Type B pancreatic cell (in vitro differentiated cells): Measurements from ENCODE around the gene CERT1. TPM values are rescaled to one million over a fixed set of nuclear protein-coding genes. Genes with fewer than 3 reads are reported as not detected.

Experiments used
- DNase-seq: peaks from one replicate; pipeline ENCODE4 v3.0.0; 2021; ENCODE audit warnings: mixed read lengths; ENCODE audit not compliant: unreplicated experiment; ENCODE audit errors: extremely low spot score
- H3K27ac Mint-ChIP-seq: 2 replicates; pipeline ENCODE4 v1.8.0; 2021; ENCODE audit warnings: mild to moderate bottlenecking, mixed read lengths
- H3K27me3 Mint-ChIP-seq: 2 replicates; pipeline ENCODE4 v1.8.0; 2021; ENCODE audit warnings: mixed read lengths
- H3K36me3 Mint-ChIP-seq: 2 replicates; pipeline ENCODE4 v1.8.0; 2021; ENCODE audit warnings: mixed read lengths
- H3K4me1 Mint-ChIP-seq: one replicate; pipeline ENCODE4 v1.8.0; 2021; ENCODE audit warnings: mixed read lengths; ENCODE audit not compliant: unreplicated experiment
- H3K4me3 Mint-ChIP-seq: 2 replicates; pipeline ENCODE4 v1.8.0; 2021; ENCODE audit warnings: mild to moderate bottlenecking, mixed read lengths
- H3K9me3 Mint-ChIP-seq: 2 replicates; pipeline ENCODE4 v1.8.0; 2021; ENCODE audit warnings: mixed read lengths
- CTCF ChIP-seq: fragments of 200-600 bp; sonication (generic); conservative IDR thresholded peaks from 2 replicates; pipeline ENCODE4 v1.5.0; 2021; ENCODE audit warnings: antibody characterized with exemption, mild to moderate bottlenecking
- total RNA-seq: library from RNA; stranded (reverse); gene quantifications from 2 replicates; pipeline ENCODE4 v1.2.1, GENCODE V29; 2021; ENCODE audit warnings: low replicate concordance

Gene CERT1
- total RNA-seq, 1 donor from 2014 or later: 55.6 TPM

- H3K27me3 Mint-ChIP-seq: no peaks in the 10 kb centered on the region
- no peak overlapping the region for H3K27ac Mint-ChIP-seq
- H3K4me1 Mint-ChIP-seq: no peaks in the 10 kb centered on the region
- peaks cover 25% of the 10 kb centered on the region for H3K9me3 Mint-ChIP-seq
- TF ChIP-seq CTCF: no peak
- peaks cover 66% of the 10 kb centered on the region for H3K36me3 Mint-ChIP-seq
- no peak overlapping the region for H3K4me3 Mint-ChIP-seq
- DNase-seq: no peak
Measured at GRCh38 chr5:75484605-75485004, 26.8 kb downstream of the CERT1 start.

GRCh38 chr5:75482482-75482881, 28.9 kb downstream of the CERT1 start:
- no peak for DNase-seq
- Mint-ChIP-seq H3K36me3 (peaks cover 52% of the 10 kb centered on the region), H3K27me3 (no peaks in the 10 kb centered on the region), H3K9me3 (peaks cover 21% of the 10 kb centered on the region), H3K27ac (no peak overlapping the region), H3K4me1 (no peaks in the 10 kb centered on the region), H3K4me3 (no peak overlapping the region)
- no peak for TF ChIP-seq CTCF

- TF ChIP-seq CTCF: no peak
- H3K36me3 Mint-ChIP-seq: peaks cover 38% of the 10 kb centered on the region
- no peak for DNase-seq
- H3K27me3 Mint-ChIP-seq: no peaks in the 10 kb centered on the region
- H3K9me3 Mint-ChIP-seq: peaks cover 12% of the 10 kb centered on the region
- H3K4me3 Mint-ChIP-seq: no peak overlapping the region
- H3K4me1 Mint-ChIP-seq: no peaks in the 10 kb centered on the region
- H3K27ac Mint-ChIP-seq: no peak overlapping the region
Measured at GRCh38 chr5:75481024-75481423, 30.4 kb downstream of the CERT1 start.

GRCh38 chr5:75475364-75475763, 36.1 kb downstream of the CERT1 start:
- Mint-ChIP-seq H3K4me3 (no peak overlapping the region), H3K4me1 (peaks cover 9% of the 10 kb centered on the region), H3K27ac (no peak overlapping the region)

GRCh38 chr5:75473463-75473862, 38.0 kb downstream of the CERT1 start:
- no peaks in the 10 kb centered on the region for H3K27me3 Mint-ChIP-seq
- peaks cover 24% of the 10 kb centered on the region for H3K36me3 Mint-ChIP-seq
- TF ChIP-seq CTCF: no peak
- H3K4me1 Mint-ChIP-seq: peaks cover 9% of the 10 kb centered on the region
- no peak overlapping the region for H3K4me3 Mint-ChIP-seq
- H3K27ac Mint-ChIP-seq: no peak overlapping the region
- no peak for DNase-seq
- peaks cover 3% of the 10 kb centered on the region for H3K9me3 Mint-ChIP-seq

More at GRCh38 chr5:75475364-75475763, 36.1 kb downstream of the CERT1 start:
- H3K27me3 Mint-ChIP-seq: no peaks in the 10 kb centered on the region
- peaks cover 11% of the 10 kb centered on the region for H3K36me3 Mint-ChIP-seq
- no peak for DNase-seq
- no peaks in the 10 kb centered on the region for H3K9me3 Mint-ChIP-seq
- TF ChIP-seq CTCF: no peak

- peaks cover 9% of the 10 kb centered on the region for H3K4me1 Mint-ChIP-seq
- no peak for TF ChIP-seq CTCF
- no peak overlapping the region for H3K4me3 Mint-ChIP-seq
- H3K36me3 Mint-ChIP-seq: peaks cover 24% of the 10 kb centered on the region
- H3K27me3 Mint-ChIP-seq: no peaks in the 10 kb centered on the region
- DNase-seq: no peak
- H3K9me3 Mint-ChIP-seq: peaks cover 3% of the 10 kb centered on the region
- H3K27ac Mint-ChIP-seq: no peak overlapping the region
Measured at GRCh38 chr5:75472973-75473372, 38.5 kb downstream of the CERT1 start.
